ENCODE measurements around the gene CAMTA1. TPM values are rescaled to one million over a fixed set of nuclear protein-coding genes. Genes with fewer than 3 reads are reported as not detected.

The CAMTA1 gene
- total and polyA plus RNA-seq, 4 donors: 48.1 to 140 (median 52.3) TPM

DNA sequence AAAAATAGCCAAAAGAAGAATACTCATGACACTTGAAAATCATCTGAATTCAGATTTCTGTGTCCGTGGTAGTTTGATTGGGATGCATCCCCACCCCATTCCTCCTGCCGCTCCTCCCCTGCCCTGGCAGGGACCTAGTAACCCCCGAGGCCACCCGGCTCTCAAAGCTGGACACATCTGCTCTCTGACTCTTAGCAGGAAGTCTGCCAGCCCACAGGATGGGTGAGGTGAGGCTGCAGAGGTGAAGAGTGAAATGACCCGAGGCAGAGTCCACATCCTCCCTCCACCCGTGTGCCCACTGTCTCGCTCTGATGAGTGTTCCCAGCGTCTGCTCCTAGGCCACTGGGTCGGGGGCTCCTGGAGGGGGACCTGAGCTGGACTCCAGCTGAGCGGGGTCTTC, 677.4 kb downstream of the CAMTA1 start:
- WGBS, 2 donors: 72 to 80% methylated on average over 10 of the region's 10 CpGs
- no peaks in the 10 kb centered on the region for H3K27me3 ChIP-seq (ENCODE audit: control insufficient read depth in 3 of 3, insufficient read depth in 3 of 3, low read length in 2 of 3)
- no peak overlapping the region for H3K9ac ChIP-seq (ENCODE audit: insufficient read depth in 1 of 2, low read length in 2 of 2)
- no peaks in the 10 kb centered on the region for H3K4me1 ChIP-seq (ENCODE audit: control insufficient read depth in 5 of 5, insufficient read depth in 5 of 5, low read length in 5 of 5)
- no peaks in the 10 kb centered on the region for H3K36me3 ChIP-seq (ENCODE audit: control insufficient read depth in 4 of 4, insufficient read depth in 4 of 4, low read length in 4 of 4)
- no peak overlapping the region for H3K27ac ChIP-seq (ENCODE audit: low read depth in 1 of 2, low read length in 1 of 2)
- DNase-seq (no peak), ATAC-seq (ENCODE audit: insufficient read depth, low FRiP score) (no peak)
- H3K9me3 ChIP-seq (ENCODE audit: control insufficient read depth in 4 of 4, insufficient read depth in 3 of 4, low read length in 3 of 4): no peaks in the 10 kb centered on the region
- no peak overlapping the region for H3K4me3 ChIP-seq
- TF ChIP-seq CTCF (IDR thresholded peaks at IDR 0.05; ENCODE audit: control extremely low read depth, extremely low read depth): no peak

DNA sequence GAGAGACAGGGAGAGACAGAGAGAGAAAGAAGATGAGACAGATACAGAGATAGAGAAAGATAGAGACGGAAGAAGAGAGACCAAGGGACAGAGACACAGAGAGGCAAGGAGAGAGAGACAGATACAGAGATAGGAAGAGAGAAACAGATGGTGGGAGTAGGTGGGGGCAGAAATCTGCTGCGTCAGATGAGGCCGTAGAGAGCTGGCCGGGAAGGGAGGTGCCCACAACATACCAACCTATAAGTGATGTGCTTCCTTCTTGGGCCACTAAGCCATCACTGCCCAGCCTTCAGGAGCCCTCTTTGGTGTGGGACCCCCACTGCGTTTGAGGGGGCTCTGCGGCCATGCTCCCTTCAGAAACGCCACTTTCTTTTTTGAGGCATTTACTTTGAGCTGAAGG, 678.3 kb downstream of the CAMTA1 start:
- Histone ChIP-seq H3K9ac (ENCODE audit: insufficient read depth in 1 of 2, low read length in 2 of 2) (no peak overlapping the region), H3K9me3 (ENCODE audit: control insufficient read depth in 4 of 4, insufficient read depth in 3 of 4, low read length in 3 of 4) (no peaks in the 10 kb centered on the region), H3K4me3 (no peak overlapping the region), H3K36me3 (ENCODE audit: control insufficient read depth in 4 of 4, insufficient read depth in 4 of 4, low read length in 4 of 4) (no peaks in the 10 kb centered on the region), H3K27me3 (ENCODE audit: control insufficient read depth in 3 of 3, insufficient read depth in 3 of 3, low read length in 2 of 3) (no peaks in the 10 kb centered on the region), H3K4me1 (ENCODE audit: control insufficient read depth in 5 of 5, insufficient read depth in 5 of 5, low read length in 5 of 5) (no peaks in the 10 kb centered on the region), H3K27ac (ENCODE audit: low read depth in 1 of 2, low read length in 1 of 2) (no peak overlapping the region)
- ATAC-seq (ENCODE audit: insufficient read depth, low FRiP score) (no peak), DNase-seq (no peak)
- 80% methylated on average over 7 of the region's 7 CpGs for WGBS, 2 donors
- TF ChIP-seq CTCF (IDR thresholded peaks at IDR 0.05; ENCODE audit: control extremely low read depth, extremely low read depth): no peak

DNA sequence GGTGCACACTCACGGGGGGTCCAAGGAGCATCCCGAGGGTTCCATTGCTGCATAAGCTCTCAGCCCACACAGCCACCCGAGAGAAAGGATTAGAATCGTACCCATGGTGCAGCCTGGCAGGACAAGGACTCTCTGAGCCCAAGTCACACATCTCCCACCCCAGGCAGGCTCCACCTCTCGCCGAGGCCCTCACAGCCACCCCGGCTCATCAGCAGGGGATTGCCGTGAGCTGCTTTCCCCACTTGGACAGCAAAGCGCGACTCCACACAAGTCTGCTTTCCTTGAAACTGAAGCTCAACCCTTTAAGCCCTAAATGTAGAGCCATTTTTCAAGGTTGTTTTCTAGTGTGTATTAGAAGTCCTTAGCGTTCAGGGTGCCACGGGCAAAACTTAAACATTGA, 679.5 kb downstream of the CAMTA1 start:
- WGBS, 2 donors: 91 to 93% methylated on average over 12 of the region's 12 CpGs
- H3K9ac ChIP-seq (ENCODE audit: insufficient read depth in 1 of 2, low read length in 2 of 2): no peak overlapping the region
- ATAC-seq (ENCODE audit: insufficient read depth, low FRiP score) (no peak), DNase-seq (no peak)
- no peaks in the 10 kb centered on the region for H3K4me1 ChIP-seq (ENCODE audit: control insufficient read depth in 5 of 5, insufficient read depth in 5 of 5, low read length in 5 of 5)
- H3K9me3 ChIP-seq (ENCODE audit: control insufficient read depth in 4 of 4, insufficient read depth in 3 of 4, low read length in 3 of 4): no peaks in the 10 kb centered on the region
- H3K36me3 ChIP-seq (ENCODE audit: control insufficient read depth in 4 of 4, insufficient read depth in 4 of 4, low read length in 4 of 4): no peaks in the 10 kb centered on the region
- no peaks in the 10 kb centered on the region for H3K27me3 ChIP-seq (ENCODE audit: control insufficient read depth in 3 of 3, insufficient read depth in 3 of 3, low read length in 2 of 3)
- H3K4me3 ChIP-seq: no peak overlapping the region
- H3K27ac ChIP-seq (ENCODE audit: low read depth in 1 of 2, low read length in 1 of 2): no peak overlapping the region
- TF ChIP-seq CTCF (IDR thresholded peaks at IDR 0.05; ENCODE audit: control extremely low read depth, extremely low read depth): no peak

- peaks cover 0 to 19% (median 13%) of the 10 kb centered on the region in 5 donors for H3K4me1 ChIP-seq (ENCODE audit: control insufficient read depth in 5 of 5, insufficient read depth in 5 of 5, low read length in 5 of 5)
- WGBS, 2 donors: 90 to 92% methylated on average over 26 to 27 of the region's 27 CpGs
- no peak overlapping the region for H3K9ac ChIP-seq (ENCODE audit: insufficient read depth in 1 of 2, low read length in 2 of 2)
- no peak overlapping the region for H3K4me3 ChIP-seq
- no peak overlapping the region for H3K27ac ChIP-seq (ENCODE audit: low read depth in 1 of 2, low read length in 1 of 2)
- no peaks in the 10 kb centered on the region for H3K9me3 ChIP-seq (ENCODE audit: control insufficient read depth in 4 of 4, insufficient read depth in 3 of 4, low read length in 3 of 4)
- no peaks in the 10 kb centered on the region for H3K27me3 ChIP-seq (ENCODE audit: control insufficient read depth in 3 of 3, insufficient read depth in 3 of 3, low read length in 2 of 3)
- DNase-seq (no peak), ATAC-seq (ENCODE audit: insufficient read depth, low FRiP score) (no peak)
- TF ChIP-seq CTCF (IDR thresholded peaks at IDR 0.05; ENCODE audit: control extremely low read depth, extremely low read depth): no peak
- H3K36me3 ChIP-seq (ENCODE audit: control insufficient read depth in 4 of 4, insufficient read depth in 4 of 4, low read length in 4 of 4): no peaks in the 10 kb centered on the region
These were observed 682.4 kb downstream of the CAMTA1 start for GRCh38 chr1:7467476-7468175.

Measured in lung (tissue), 12 donors.